Measurements from ENCODE around the gene ZP1.
A peak's percentile ranks its signal among the peaks of the same experiment; 100 is the strongest.

Gene ZP1

DNA sequence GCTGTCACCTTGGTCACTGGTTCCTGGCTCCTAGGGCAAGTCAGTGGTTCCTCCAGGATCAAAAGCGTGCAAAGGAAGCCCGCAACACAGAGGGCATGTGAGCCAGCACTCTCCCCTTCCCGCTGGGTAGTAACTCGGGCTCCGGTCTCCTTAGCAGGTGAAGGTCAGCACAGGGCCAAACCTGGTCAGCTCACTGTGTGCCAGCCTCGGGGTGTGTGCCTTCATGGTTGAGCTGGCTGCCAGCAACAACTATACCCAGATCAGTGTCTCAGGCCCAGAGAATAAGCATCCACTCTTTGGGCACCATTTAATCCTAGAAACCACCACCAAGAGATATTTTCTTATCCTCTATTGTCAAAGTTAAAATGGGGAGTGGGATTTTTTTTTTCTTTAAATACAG is 41.6 kb upstream of the ZP1 start:
- Histone ChIP-seq H3K27me3 (no peaks in the 10 kb centered on the region), H3K27ac (no peak overlapping the region), H3K4me1 (peaks cover 0 to 4% (median 0%) of the 10 kb centered on the region in 4 donors), H3K4me3 (no peak overlapping the region), H3K9me3 (no peaks in the 10 kb centered on the region), H3K36me3 (no peaks in the 10 kb centered on the region)
- intact Hi-C loops (cut with DNase I; ENCODE audit: low total_unique reads) = loop anchor here (5.0 kb wide), 1 partner anchor 307 kb away; no protein-coding TSS in a partner anchor
- TF ChIP-seq, protein P1, sequence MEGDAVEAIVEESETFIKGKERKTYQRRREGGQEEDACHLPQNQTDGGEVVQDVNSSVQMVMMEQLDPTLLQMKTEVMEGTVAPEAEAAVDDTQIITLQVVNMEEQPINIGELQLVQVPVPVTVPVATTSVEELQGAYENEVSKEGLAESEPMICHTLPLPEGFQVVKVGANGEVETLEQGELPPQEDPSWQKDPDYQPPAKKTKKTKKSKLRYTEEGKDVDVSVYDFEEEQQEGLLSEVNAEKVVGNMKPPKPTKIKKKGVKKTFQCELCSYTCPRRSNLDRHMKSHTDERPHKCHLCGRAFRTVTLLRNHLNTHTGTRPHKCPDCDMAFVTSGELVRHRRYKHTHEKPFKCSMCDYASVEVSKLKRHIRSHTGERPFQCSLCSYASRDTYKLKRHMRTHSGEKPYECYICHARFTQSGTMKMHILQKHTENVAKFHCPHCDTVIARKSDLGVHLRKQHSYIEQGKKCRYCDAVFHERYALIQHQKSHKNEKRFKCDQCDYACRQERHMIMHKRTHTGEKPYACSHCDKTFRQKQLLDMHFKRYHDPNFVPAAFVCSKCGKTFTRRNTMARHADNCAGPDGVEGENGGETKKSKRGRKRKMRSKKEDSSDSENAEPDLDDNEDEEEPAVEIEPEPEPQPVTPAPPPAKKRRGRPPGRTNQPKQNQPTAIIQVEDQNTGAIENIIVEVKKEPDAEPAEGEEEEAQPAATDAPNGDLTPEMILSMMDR (IDR thresholded peaks at IDR 0.05) = no peak
- DNase-seq = no peak

DNA sequence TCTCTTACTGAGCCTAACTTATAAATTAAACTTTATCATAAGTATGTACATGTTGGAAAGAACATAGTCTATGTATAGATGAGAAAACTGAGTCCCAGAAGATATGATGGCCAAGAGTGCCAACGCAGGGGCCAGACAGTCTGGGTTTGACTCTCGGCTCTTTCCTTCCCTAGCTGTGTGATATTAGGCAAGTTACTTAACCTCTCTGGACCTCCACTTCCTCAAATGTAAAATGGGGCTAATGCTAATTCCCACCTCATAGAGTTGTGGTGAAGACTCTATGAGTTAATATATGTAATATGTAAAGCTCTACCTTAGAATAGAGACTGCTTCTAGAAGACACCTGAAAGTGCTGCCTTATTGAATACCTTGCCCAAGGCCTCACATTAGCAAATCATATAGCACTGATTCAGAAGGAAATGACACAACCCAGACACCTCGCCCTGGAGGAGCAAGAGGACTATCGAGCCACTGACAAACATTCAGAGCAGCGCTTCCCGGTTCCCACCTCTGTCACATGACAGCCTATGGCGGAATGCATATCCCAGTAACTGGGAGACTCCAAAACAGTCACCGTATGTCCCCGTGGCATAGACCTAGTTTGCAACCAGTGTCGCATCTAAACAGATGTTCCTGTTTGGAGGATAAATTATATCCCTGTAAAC is 36.7 kb upstream of the ZP1 start:
- Histone ChIP-seq H3K9me3 (no peaks in the 10 kb centered on the region), H3K27ac (no peak overlapping the region), H3K27me3 (peaks cover 0 to 7% of the 10 kb centered on the region in 2 donors), H3K36me3 (no peaks in the 10 kb centered on the region), H3K4me1 (no peaks in the 10 kb centered on the region), H3K4me3 (no peak overlapping the region)
- TF ChIP-seq, protein P1 (IDR thresholded peaks at IDR 0.05) = no peak
- intact Hi-C loops (cut with DNase I; ENCODE audit: low total_unique reads) = loop anchor here (2.0 to 5.0 kb wide), 2 partner anchors 70 to 357 kb away; no protein-coding TSS in a partner anchor
- DNase-seq = no peak

DNA sequence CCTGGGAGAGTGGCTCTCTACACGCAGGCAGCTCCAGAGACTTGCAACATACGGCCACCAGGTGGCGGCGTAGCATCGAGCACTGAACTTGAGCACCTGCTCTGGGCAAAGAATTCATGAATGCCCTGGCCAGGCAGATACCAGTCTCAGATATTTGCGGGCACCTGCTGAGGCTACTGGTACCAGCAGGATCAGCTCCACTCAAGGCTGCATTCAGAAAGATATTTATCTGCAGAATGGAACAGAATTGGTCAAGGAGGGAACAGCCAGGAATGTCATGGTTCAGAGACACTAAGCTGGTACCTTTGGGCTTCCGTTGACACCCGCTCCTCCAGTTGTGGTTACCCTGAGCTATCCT is 36.2 kb upstream of the ZP1 start:
- H3K27ac ChIP-seq = no peak overlapping the region
- no peaks in the 10 kb centered on the region for H3K4me1 ChIP-seq
- H3K4me3 ChIP-seq = no peak overlapping the region
- intact Hi-C loops (cut with DNase I; ENCODE audit: low total_unique reads) = loop anchor here (2.0 to 5.0 kb wide), 2 partner anchors 70 to 356 kb away; no protein-coding TSS in a partner anchor
- TF ChIP-seq, protein P1 (IDR thresholded peaks at IDR 0.05) = peak; percentile 86 to 93
- DNase-seq = peak; percentile 82 to 88
- H3K9me3 ChIP-seq = no peaks in the 10 kb centered on the region
- H3K36me3 ChIP-seq = no peaks in the 10 kb centered on the region
- peaks cover 0 to 7% of the 10 kb centered on the region in 2 donors for H3K27me3 ChIP-seq

DNA sequence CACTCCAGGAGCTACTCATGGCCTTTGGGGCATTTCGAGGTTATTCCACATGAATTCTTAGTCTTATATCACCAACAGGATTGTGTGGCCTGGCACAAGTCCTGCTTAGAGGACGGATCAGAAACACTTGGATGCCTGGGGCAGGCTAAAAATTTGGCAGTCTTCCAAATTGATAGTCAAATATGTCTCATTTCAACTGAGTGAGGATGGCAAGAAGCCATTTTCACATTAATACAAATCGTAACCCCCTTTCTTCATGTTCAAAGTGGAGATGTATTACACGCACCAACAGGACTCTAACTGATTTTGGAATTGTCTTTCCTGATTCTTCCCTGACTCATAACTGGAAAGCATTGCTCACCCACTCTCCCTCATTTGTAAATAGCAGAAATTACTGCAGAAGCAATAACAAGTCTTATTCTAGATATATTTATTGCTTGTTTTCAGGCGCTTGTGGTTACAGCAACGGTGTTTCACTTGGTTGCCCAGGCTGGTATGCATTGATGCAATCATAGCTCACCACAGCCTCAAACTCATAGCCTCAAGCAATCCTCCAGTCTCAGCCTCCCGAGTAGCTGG is 35.8 kb upstream of the ZP1 start:
- H3K27ac ChIP-seq = no peak overlapping the region
- TF ChIP-seq, protein P1 (IDR thresholded peaks at IDR 0.05) = no peak
- no peaks in the 10 kb centered on the region for H3K36me3 ChIP-seq
- no peak for DNase-seq
- peaks cover 0 to 7% of the 10 kb centered on the region in 2 donors for H3K27me3 ChIP-seq
- intact Hi-C loops (cut with DNase I; ENCODE audit: low total_unique reads) = loop anchor here (2.0 to 5.0 kb wide), 2 partner anchors 69 to 356 kb away; no protein-coding TSS in a partner anchor
- H3K4me1 ChIP-seq = no peaks in the 10 kb centered on the region
- H3K9me3 ChIP-seq = no peaks in the 10 kb centered on the region
- no peak overlapping the region for H3K4me3 ChIP-seq

DNA sequence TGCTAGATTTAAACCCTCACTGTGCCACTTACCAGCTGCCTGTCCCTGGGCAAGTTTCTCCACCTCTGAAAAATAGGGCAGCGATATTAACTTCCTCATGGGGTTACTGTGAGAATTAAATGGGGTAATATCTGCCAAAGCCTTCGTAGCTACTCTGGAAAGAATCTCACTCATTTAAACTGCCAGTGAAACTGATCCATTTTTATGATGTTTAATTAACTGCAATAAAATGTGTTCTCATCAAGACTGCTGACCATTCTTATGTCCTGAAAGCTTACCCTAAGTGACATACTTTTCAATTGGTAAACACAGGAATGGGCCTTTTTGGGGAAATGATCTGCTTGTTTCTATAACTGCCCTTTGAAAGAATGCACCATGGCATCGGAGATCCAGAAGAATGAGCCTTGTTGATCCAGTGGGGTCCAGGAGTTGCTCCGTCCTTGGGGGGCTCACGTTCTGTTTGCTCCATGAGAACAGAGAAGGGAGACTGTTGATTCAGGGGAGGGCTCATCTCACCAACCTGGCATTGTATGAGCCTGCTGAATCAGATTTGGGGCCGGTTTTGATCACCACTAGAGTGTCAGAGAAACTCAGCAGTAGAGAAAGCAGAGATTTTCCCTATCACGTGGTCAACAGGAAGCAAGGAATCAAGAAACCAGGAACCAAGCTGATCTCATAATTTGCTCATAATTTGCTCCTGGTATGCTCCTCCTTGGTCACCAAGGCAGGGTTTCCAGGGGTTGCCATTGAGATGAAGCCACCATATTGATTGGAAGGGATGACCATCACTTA is 32.4 kb upstream of the ZP1 start:
- DNase-seq = no peak
- Histone ChIP-seq H3K4me1 (no peaks in the 10 kb centered on the region), H3K9me3 (no peaks in the 10 kb centered on the region), H3K4me3 (no peak overlapping the region), H3K27ac (no peak overlapping the region), H3K36me3 (no peaks in the 10 kb centered on the region), H3K27me3 (peaks cover 0 to 7% of the 10 kb centered on the region in 2 donors)
- intact Hi-C loops (cut with DNase I; ENCODE audit: low total_unique reads) = loop anchor here (5.0 kb wide), 1 partner anchor 352 kb away; no protein-coding TSS in a partner anchor
- TF ChIP-seq, protein P1 (IDR thresholded peaks at IDR 0.05) = no peak

All from tibial artery (tissue), 4 donors.